ENCODE data around the gene BLNK.

The BLNK gene

GRCh38 chr10:96287392-96288105 is 16.2 kb upstream of the BLNK start:
- peak; percentile 14 for DNase-seq

GRCh38 chr10:96285331-96285752 is 14.0 kb upstream of the BLNK start:
- no peak for DNase-seq

- no peak for DNase-seq
These were observed 12.4 kb upstream of the BLNK start for GRCh38 chr10:96283756-96284155.

GRCh38 chr10:96283351-96283750 is 12.0 kb upstream of the BLNK start:
- DNase-seq: no peak

- DNase-seq: no peak
These were observed 10.2 kb upstream of the BLNK start for GRCh38 chr10:96281444-96282029.

- DNase-seq: no peak
These were observed 9.5 kb upstream of the BLNK start for GRCh38 chr10:96280859-96281258.

- DNase-seq: no peak
These were observed 7.8 kb upstream of the BLNK start for GRCh38 chr10:96279191-96279641.

- no peak for DNase-seq
These were observed 5.5 kb upstream of the BLNK start for GRCh38 chr10:96276831-96277230.

- DNase-seq: no peak
These were observed 5.1 kb upstream of the BLNK start for GRCh38 chr10:96276426-96276825.

- no peak for DNase-seq
These were observed 4.5 kb upstream of the BLNK start for GRCh38 chr10:96275685-96276418.

- DNase-seq: no peak
These were observed 1.2 kb upstream of the BLNK start for GRCh38 chr10:96272316-96273280.

GRCh38 chr10:96270571-96270970 is 798 bp downstream of the BLNK start:
- no peak for DNase-seq

GRCh38 chr10:96269438-96270300 is 1.7 kb downstream of the BLNK start:
- no peak for DNase-seq

GRCh38 chr10:96268341-96268909 is 2.9 kb downstream of the BLNK start:
- DNase-seq: no peak

- DNase-seq: no peak
These were observed 4.1 kb downstream of the BLNK start for GRCh38 chr10:96267234-96267705.

GRCh38 chr10:96266118-96266770 is 5.1 kb downstream of the BLNK start:
- DNase-seq: peak; percentile 2

GRCh38 chr10:96264938-96265337 is 6.4 kb downstream of the BLNK start:
- DNase-seq: no peak

GRCh38 chr10:96263669-96264068 is 7.7 kb downstream of the BLNK start:
- no peak for DNase-seq

GRCh38 chr10:96263176-96263575 is 8.2 kb downstream of the BLNK start:
- peak; percentile 14 for DNase-seq

- no peak for DNase-seq
These were observed 9.4 kb downstream of the BLNK start for GRCh38 chr10:96261930-96262329.

GRCh38 chr10:96261132-96261531 is 10.2 kb downstream of the BLNK start:
- DNase-seq: no peak

Data from NCI-H2029 treated with DMSO at 0.1 percent for 48 hours (cell line).